ENCODE data around the gene RAD21L1.

RAD21L1 gene

GRCh38 chr20:1225783-1226654, at the start of gene RAD21L1:
TSS of gene RAD21L1 (plus strand) at chr20:1226044. CDS start at chr20:1228454, 2,410 bp downstream.
- peak within 1 kb of the TSS; percentile 85 for H3K4me3 Mint-ChIP-seq

DNA sequence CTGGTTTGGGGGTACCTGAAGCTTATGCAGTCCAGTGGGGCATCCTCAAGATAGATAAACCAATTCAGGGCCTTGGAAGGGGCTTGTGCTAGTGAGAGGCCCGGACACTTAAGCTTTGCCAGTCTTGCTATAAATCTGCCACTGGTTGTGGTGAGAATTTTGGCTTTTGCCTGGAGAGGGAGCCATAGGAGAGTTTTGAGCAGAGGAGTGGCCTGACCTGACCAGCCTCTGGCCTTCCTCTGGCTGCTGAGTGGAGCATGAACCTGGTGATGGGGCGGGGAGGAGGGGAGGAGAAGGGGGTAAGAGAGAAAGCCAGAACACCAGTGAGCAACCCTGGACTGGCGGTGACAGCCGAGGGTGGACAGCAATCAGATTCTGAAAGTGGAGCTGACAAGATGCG, 48.2 kb upstream of the RAD21L1 start:
- Mint-ChIP-seq H3K4me1 (ENCODE audit: low read depth) (no peaks in the 10 kb centered on the region), H3K27ac (no peak overlapping the region), H3K9me3 (no peaks in the 10 kb centered on the region), H3K36me3 (ENCODE audit: low read depth) (peaks cover 9% of the 10 kb centered on the region), H3K4me3 (no peak overlapping the region), H3K27me3 (ENCODE audit: low read depth) (no peaks in the 10 kb centered on the region)

More at GRCh38 chr20:1225783-1226654, at the start of gene RAD21L1:
- peak within 1 kb of the TSS; percentile 57 for H3K27ac Mint-ChIP-seq
- no peaks in the 10 kb centered on the region for H3K9me3 Mint-ChIP-seq
- no peaks in the 10 kb centered on the region for H3K36me3 Mint-ChIP-seq (ENCODE audit: low read depth)
- H3K27me3 Mint-ChIP-seq (ENCODE audit: low read depth), result peaks cover 57% of the 10 kb centered on the region
- H3K4me1 Mint-ChIP-seq (ENCODE audit: low read depth), result peaks cover 13% of the 10 kb centered on the region

- H3K9me3 Mint-ChIP-seq, result no peaks in the 10 kb centered on the region
- H3K4me3 Mint-ChIP-seq, result no peak overlapping the region
- H3K4me1 Mint-ChIP-seq (ENCODE audit: low read depth), result no peaks in the 10 kb centered on the region
- peaks cover 9% of the 10 kb centered on the region for H3K36me3 Mint-ChIP-seq (ENCODE audit: low read depth)
- no peak overlapping the region for H3K27ac Mint-ChIP-seq
- peaks cover 3% of the 10 kb centered on the region for H3K27me3 Mint-ChIP-seq (ENCODE audit: low read depth)
Measured at GRCh38 chr20:1178103-1178502, 47.7 kb upstream of the RAD21L1 start.

DNA sequence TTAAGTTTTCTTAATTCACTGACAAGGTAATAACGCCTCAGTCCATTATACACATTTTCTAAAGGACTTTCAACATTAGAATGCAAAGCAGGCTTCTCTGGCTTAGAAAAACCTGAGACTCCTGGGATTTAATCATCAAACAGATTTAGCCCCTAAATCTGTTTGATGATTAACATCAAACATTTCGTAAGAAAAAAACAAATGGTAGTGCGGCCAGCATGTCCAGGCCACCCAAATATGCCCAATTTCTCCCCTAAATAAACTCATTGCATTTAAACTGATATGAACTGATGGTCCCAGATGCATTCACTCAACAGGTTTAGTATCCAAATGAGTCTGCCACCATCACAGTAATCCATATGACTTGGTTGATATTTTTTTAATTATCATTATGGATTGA, 47.2 kb upstream of the RAD21L1 start:
- Mint-ChIP-seq H3K4me3 (no peak overlapping the region), H3K27me3 (ENCODE audit: low read depth) (peaks cover 9% of the 10 kb centered on the region), H3K9me3 (no peaks in the 10 kb centered on the region), H3K4me1 (ENCODE audit: low read depth) (no peaks in the 10 kb centered on the region), H3K27ac (no peak overlapping the region), H3K36me3 (ENCODE audit: low read depth) (peaks cover 9% of the 10 kb centered on the region)

GRCh38 chr20:1180949-1181348, 44.9 kb upstream of the RAD21L1 start:
- H3K27ac Mint-ChIP-seq, result no peak overlapping the region
- peaks cover 6% of the 10 kb centered on the region for H3K36me3 Mint-ChIP-seq (ENCODE audit: low read depth)
- peaks cover 23% of the 10 kb centered on the region for H3K27me3 Mint-ChIP-seq (ENCODE audit: low read depth)
- H3K4me1 Mint-ChIP-seq (ENCODE audit: low read depth), result peaks cover 8% of the 10 kb centered on the region
- H3K9me3 Mint-ChIP-seq, result no peaks in the 10 kb centered on the region
- no peak overlapping the region for H3K4me3 Mint-ChIP-seq

DNA sequence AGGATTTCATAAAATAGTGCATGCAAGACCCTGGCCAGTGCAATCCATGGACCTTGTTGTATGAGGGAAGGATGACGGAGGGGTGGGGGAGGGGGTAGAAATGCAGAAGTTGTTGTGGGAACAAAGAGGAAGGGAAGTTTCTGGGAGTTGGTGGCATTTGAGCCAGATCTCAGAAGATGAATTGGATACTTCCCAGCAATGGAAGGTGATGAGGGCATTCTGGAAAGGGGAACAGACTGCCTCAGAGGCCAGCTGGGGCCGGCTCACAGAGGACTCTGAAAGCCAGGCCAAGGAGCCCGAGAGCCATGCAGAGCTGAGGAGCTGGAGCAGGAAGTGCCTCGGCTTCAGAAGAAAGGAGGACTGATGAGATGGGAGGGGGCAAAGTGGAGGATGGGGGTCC, 43.7 kb upstream of the RAD21L1 start:
- Mint-ChIP-seq H3K27ac (no peak overlapping the region), H3K4me3 (no peak overlapping the region), H3K36me3 (ENCODE audit: low read depth) (no peaks in the 10 kb centered on the region), H3K27me3 (ENCODE audit: low read depth) (peaks cover 29% of the 10 kb centered on the region), H3K4me1 (ENCODE audit: low read depth) (peaks cover 10% of the 10 kb centered on the region), H3K9me3 (no peaks in the 10 kb centered on the region)

DNA sequence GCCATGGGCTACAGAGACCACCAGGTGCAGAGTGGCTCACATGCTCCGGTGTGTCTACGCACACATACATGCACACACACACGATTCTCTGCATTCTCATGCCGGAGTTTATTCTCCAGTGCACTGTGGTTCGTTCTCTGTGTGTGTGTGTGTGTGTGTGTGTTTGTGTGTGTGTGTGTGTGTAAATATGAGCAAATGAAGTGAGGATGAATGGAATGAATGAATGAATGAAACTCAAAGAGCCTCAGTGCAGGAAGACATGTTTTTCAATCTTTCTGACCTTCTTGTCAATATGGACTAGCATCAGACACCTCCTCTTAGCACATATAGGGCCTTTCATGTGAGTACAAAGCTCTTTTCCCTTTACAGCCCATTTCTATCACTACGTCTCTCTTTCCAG, 42.7 kb upstream of the RAD21L1 start:
- H3K27ac Mint-ChIP-seq, result no peak overlapping the region
- peaks cover 29% of the 10 kb centered on the region for H3K27me3 Mint-ChIP-seq (ENCODE audit: low read depth)
- H3K4me1 Mint-ChIP-seq (ENCODE audit: low read depth), result peaks cover 10% of the 10 kb centered on the region
- no peaks in the 10 kb centered on the region for H3K9me3 Mint-ChIP-seq
- H3K36me3 Mint-ChIP-seq (ENCODE audit: low read depth), result no peaks in the 10 kb centered on the region
- no peak overlapping the region for H3K4me3 Mint-ChIP-seq

DNA sequence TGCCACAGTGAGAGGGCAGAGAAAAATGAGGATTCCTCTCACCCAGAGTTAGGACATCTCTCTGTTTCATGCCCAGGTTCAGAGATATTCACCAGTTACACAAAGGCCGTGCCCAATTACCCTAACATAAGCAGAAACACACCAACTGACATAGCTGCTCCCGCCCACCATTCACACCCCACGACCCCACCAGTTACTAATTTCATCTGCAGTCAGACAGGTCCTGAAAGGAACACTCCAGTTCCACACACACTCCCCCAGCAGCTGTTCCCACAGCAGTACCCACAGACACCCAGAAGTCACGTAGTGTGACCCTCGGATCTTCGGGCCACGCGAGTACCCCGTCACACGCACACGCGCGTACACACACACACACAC, 41.6 kb upstream of the RAD21L1 start:
- no peaks in the 10 kb centered on the region for H3K36me3 Mint-ChIP-seq (ENCODE audit: low read depth)
- H3K27ac Mint-ChIP-seq, result no peak overlapping the region
- H3K27me3 Mint-ChIP-seq (ENCODE audit: low read depth), result peaks cover 29% of the 10 kb centered on the region
- H3K4me1 Mint-ChIP-seq (ENCODE audit: low read depth), result peaks cover 10% of the 10 kb centered on the region
- H3K4me3 Mint-ChIP-seq, result peak overlapping the region; percentile 69
- H3K9me3 Mint-ChIP-seq, result no peaks in the 10 kb centered on the region

DNA sequence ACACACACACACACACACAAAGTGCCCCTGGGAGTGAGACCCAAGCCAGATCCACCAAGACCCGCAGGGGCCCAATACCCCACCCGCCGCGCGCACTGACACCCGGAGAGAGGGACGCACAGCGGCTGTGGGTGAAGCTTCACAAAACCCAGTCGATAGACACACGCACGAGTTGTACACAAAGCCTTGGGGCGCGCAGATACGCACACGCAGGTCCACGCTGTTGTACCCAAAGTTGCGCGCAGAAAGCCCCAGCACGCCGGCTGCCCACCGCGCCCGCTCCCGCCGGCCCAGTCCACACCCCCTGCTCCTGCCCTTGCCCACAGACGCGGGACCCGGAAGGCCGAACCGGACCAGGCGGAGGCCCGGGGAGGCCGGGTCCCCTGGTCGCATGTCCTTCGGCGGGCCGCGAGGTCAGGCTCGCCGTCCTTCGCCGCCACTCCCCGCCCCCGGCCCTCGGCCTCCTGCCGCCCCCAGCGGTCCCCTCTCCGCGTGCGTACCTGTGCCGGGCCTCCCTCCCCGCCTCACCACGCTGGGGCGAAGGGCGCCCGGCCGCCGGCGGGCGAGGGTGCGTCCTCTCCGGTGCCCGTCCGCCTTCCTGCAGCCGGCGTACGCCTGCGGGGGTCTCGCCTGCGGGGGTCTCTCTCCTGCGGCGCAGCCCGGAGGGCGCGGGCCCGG, 41.1 kb upstream of the RAD21L1 start, which contains the start of gene TMEM74B:
TSS of gene TMEM74B (minus strand) at position 344 of the 678 bp plus-strand sequence. CDS start 1,180 bp downstream, outside the sequence.
- H3K4me3 Mint-ChIP-seq, result peak within 1 kb of the TSS; percentile 69
- no peak within 1 kb of the TSS for H3K27ac Mint-ChIP-seq
- H3K36me3 Mint-ChIP-seq (ENCODE audit: low read depth), result no peaks in the 10 kb centered on the region
- H3K4me1 Mint-ChIP-seq (ENCODE audit: low read depth), result peaks cover 10% of the 10 kb centered on the region
- H3K9me3 Mint-ChIP-seq, result no peaks in the 10 kb centered on the region
- peaks cover 34% of the 10 kb centered on the region for H3K27me3 Mint-ChIP-seq (ENCODE audit: low read depth)

DNA sequence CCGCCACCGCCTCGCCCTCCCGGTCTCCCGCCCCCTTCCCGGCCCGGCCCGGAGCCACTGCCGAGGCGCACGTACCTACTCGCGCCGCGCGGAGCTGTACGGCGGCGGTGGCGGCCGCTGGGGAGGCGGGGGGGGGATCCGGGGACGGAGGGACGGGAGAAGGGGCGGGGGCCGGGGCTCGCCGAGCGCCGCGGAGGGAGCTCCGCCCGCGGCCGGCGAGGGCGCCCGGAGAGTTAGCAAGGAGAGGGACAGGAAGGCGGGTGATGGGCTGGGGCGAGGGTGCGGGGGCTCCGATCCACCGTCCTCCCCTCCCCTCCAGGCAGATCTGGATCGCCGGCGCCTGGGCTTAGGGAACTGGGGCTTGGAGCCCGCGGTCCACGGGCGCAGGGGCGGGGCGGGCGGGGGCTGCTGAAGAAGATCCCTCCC, 40.5 kb upstream of the RAD21L1 start:
- H3K4me3 Mint-ChIP-seq, result no peak overlapping the region
- peaks cover 39% of the 10 kb centered on the region for H3K27me3 Mint-ChIP-seq (ENCODE audit: low read depth)
- no peaks in the 10 kb centered on the region for H3K9me3 Mint-ChIP-seq
- no peak overlapping the region for H3K27ac Mint-ChIP-seq
- H3K4me1 Mint-ChIP-seq (ENCODE audit: low read depth), result peaks cover 10% of the 10 kb centered on the region
- H3K36me3 Mint-ChIP-seq (ENCODE audit: low read depth), result no peaks in the 10 kb centered on the region

DNA sequence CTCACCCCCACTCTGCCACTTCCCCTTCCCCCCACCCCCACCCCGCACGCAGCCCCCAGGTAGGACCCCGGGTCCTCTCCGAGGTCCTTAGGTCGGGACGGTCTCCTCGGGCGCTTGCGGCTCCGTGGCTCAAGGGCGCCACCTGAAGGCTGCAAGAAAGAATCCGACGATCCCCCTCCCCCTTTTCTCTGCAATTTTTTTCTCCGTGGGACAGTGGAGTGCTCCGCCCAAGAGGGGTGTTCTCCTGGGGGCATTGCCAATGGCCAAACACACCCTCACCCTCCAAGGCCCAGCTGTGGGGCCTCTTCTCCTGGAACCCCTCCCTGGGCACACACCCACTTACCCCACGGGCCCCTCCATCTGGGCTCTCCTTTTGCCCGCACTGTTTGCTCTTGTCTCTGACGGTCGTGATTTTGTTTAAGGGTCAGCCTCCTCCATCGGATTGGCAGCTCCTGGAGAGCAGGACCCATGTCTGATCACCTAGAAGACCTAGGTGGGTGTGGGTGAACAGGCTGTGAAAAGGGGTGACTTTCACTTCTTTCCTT, 40.0 kb upstream of the RAD21L1 start:
- Mint-ChIP-seq H3K27me3 (ENCODE audit: low read depth) (peaks cover 39% of the 10 kb centered on the region), H3K4me1 (ENCODE audit: low read depth) (peaks cover 10% of the 10 kb centered on the region), H3K27ac (no peak overlapping the region), H3K36me3 (ENCODE audit: low read depth) (no peaks in the 10 kb centered on the region), H3K9me3 (no peaks in the 10 kb centered on the region), H3K4me3 (peak overlapping the region; percentile 68)

- H3K27ac Mint-ChIP-seq, result no peak overlapping the region
- no peak overlapping the region for H3K4me3 Mint-ChIP-seq
- H3K36me3 Mint-ChIP-seq (ENCODE audit: low read depth), result no peaks in the 10 kb centered on the region
- no peaks in the 10 kb centered on the region for H3K9me3 Mint-ChIP-seq
- peaks cover 39% of the 10 kb centered on the region for H3K27me3 Mint-ChIP-seq (ENCODE audit: low read depth)
- H3K4me1 Mint-ChIP-seq (ENCODE audit: low read depth), result peaks cover 10% of the 10 kb centered on the region
Measured at GRCh38 chr20:1186367-1186991, 39.4 kb upstream of the RAD21L1 start.

DNA sequence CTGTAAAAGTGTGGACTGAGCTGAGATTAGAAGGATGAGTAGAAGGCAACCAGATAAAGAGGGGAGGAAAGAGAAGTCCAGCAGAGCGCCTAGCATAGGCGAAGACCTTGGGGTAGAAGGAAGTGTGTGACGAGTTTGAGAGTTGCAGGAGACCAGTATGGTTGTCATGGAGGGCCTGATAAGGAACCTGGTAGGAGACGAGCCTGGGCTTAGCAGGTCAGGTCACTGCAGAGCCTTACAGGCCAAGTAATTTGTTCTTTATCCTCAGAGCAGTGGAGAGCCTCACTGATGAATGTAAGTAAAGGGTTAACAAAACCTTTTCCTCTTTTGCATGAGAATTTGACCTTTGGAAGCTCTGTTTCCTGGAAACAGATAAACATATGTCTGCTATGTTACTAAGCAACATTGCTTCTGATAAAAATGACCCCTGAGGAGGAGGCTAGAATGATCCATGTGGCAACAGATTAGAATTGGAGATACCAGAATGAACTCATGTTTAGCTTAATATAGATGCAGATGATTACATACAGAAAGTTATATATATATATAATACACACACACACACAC, 38.2 kb upstream of the RAD21L1 start:
- Mint-ChIP-seq H3K27ac (no peak overlapping the region), H3K36me3 (ENCODE audit: low read depth) (no peaks in the 10 kb centered on the region), H3K4me3 (no peak overlapping the region), H3K27me3 (ENCODE audit: low read depth) (peaks cover 39% of the 10 kb centered on the region), H3K4me1 (ENCODE audit: low read depth) (peaks cover 10% of the 10 kb centered on the region), H3K9me3 (no peaks in the 10 kb centered on the region)

DNA sequence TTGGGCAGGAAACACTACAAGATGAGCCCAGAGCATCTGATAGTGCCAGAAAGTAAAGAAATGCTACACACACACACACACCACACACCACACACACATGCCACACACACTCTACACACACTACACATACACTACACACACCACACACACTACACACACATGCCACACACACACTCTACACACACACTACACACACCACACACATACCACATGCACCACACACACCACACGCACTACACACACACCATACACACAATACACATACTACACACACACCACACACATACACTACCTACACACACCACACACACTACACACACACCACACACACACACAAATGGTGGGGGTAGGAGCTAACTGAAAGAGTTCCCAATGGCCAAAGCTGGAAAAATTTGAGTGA, 37.5 kb upstream of the RAD21L1 start:
- Mint-ChIP-seq H3K27ac (no peak overlapping the region), H3K27me3 (ENCODE audit: low read depth) (peaks cover 36% of the 10 kb centered on the region), H3K4me3 (no peak overlapping the region), H3K36me3 (ENCODE audit: low read depth) (no peaks in the 10 kb centered on the region), H3K4me1 (ENCODE audit: low read depth) (peaks cover 10% of the 10 kb centered on the region), H3K9me3 (no peaks in the 10 kb centered on the region)
